HG03575 (cell line): Measurements from ENCODE around the gene FSTL5.

ENCODE experiments used
- ATAC-seq: cut with Tn5 transposase; IDR thresholded peaks from one replicate; pipeline ENCODE4 v1.9.1; 2021; ENCODE audit not compliant: unreplicated experiment, insufficient number of reproducible peaks, low FRiP score; ENCODE audit errors: extremely low read depth

FSTL5 gene

DNA sequence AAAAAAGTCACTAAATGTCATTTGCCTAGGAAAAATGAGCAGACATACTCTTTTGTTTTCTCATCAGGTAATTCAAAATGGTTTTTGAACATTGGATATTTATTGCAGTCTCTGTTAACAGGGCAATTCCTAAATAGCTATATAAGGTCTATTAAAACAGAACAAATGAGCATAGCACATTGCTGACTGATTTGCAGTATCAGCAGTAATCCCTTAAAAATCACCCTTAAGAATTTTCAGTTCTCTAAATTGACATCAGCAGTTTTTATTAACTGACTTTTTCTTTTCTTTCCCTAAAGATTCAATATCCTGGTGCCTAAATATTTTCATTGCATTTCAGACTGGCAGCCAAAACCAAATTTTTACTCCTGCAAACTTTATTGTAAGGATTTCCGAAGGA lies 270.2 kb downstream of the FSTL5 start:
- no peak for ATAC-seq

DNA sequence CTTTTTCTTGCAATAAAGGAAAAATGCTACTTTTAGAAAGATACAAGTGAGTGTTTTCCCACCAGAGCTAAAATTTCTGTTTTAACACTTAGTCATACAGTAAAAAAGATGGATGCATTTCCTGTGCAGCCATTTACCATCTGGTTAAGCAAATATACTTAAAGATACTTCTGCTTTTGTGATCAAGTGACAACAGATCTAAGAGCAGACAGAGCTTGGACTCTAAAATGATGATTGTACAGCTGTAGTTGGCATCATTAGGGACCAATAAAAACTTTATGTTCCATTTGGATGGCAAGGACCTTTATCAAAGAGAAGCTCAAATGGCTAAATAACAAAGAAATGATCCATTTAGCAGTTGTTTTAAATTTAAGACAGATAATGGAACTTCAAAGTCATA lies 270.8 kb downstream of the FSTL5 start:
- ATAC-seq, result no peak

DNA sequence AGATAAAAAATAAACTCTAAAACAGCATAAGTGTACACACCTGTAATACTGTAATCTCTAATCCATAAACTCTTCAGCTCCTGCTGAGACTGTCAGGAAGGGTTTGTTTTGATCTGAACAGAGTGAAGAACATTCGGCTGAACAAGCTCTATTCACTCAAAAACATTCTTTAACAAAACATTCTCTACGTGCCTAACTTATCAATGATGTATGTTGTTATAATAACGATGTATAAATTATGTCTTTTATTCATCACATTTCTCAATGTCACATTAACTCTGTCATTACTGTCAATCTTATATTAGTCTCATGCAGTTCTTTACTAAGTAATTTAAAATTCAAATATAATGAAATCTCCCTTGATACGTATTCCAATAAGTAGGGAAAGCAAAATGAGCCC lies 280.6 kb downstream of the FSTL5 start:
- no peak for ATAC-seq

DNA sequence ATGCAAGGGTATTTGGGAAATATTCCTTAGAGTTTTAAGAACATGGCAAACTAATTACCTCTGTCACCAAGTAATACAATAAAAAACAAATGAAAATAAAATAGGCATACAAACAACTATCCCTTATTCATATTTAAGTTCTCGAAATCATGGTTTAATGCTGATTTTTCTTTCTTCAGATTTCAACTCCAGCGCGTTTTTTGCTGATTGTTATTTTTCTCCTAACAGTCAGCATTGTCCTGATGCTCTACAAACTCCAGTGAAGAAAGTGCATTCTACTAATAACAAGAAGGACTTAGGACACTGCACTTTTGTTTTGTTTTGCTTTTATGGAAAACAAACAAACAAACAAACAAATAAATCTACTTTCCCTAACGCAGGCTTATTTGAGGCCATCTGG lies 282.4 kb downstream of the FSTL5 start:
- ATAC-seq, result no peak

DNA sequence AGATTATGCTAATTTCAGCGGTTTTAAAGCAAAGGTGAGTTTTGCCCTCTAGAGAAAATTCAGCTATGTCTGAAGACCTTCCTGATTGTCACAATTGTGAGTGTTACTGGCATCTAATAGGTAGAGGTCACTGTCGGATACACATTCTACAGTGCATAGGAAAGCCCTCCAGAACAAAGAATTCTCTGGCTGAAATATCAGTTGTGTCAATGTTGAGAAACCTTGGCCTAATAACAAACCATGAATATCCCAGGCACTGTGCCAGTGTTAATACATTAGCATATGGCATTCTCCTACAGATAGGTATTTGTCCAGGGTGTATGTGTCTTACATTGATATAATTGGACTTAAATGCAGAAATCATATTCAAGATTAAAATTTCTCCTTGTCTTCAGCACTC lies 294.3 kb downstream of the FSTL5 start:
- ATAC-seq, result no peak

DNA sequence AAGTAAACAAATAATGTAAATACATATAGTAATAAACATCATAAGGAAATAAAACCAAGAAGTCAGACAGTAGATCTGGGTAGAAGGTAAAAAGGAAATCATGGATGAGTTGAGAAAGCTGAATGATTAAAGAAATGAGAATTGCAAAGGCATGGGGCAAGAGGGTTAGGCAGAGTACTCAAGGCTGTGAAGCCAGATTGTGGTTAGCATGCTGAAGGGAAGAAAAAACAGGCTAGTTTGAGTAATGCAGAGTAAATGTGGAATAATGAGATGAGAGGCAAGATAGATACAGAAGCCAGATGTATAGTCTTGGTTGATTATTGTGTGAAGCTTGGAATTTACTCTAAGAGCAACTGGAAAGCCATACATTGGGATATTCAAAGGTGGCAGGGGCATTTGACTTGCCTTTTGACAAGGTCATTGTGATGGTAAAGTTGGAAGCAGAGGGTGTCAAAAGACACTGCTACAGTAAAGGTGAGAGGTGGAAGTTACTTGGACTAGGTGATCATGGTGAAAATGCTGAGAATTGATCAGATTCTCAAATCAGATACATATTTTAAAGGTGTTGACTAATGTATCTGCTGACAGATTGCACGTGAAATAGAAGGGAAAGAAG lies 307.0 kb downstream of the FSTL5 start:
- no peak for ATAC-seq

DNA sequence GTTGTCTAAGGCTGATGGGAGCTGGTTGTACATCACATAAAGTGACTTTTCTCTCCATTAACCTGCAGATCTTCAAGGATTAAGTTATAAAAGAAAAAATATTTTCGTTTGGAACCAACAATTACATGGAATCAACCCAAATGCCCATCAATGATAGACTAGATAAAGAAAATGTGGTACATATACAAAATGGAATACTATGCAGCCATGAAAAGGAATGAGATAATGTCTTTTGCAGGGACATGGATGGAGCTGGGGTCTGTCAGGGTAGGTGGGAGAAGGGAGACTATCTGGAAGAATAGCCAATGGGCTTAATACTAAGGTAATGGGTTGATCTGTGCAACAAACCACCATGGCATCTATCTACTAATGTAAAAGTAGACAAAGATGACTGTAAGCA lies 313.2 kb downstream of the FSTL5 start:
- ATAC-seq, result no peak

DNA sequence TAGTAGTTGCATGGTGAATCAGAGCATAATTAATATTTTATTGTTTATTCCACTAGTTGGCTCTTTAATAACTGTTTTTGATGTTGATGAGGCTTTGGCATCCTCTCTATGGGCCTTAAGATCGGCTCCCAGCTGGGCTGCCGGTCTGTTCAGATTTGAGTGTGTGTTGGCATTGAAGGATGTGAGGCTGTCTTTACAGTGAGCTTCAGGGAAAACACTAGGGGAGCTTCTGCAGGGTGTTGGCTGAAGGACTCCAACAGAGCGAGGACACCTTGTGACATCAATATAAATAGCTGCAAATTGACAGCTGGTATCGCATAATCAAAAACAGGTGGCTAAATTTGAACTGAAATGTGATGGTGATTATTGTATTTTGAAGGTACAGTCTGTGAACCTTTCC lies 322.0 kb downstream of the FSTL5 start:
- ATAC-seq, result no peak

DNA sequence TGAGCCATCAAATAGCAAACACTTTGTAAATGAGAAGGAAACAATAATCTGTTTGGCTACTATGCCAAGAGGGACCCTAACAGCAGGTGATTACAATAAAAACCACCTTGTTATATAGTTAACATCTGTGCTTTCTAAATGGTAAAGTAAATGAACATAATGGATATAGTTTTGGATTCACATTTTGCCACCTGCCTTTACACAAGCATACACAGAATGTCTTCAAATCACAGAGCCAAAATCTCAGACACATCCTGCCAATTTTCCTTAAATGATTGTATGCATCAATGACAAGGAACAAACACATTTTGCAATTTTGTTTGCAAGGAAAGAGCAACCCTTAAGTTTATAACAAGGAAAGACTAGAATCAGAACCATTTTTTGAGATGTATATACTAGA lies 334.2 kb downstream of the FSTL5 start:
- ATAC-seq, result no peak

DNA sequence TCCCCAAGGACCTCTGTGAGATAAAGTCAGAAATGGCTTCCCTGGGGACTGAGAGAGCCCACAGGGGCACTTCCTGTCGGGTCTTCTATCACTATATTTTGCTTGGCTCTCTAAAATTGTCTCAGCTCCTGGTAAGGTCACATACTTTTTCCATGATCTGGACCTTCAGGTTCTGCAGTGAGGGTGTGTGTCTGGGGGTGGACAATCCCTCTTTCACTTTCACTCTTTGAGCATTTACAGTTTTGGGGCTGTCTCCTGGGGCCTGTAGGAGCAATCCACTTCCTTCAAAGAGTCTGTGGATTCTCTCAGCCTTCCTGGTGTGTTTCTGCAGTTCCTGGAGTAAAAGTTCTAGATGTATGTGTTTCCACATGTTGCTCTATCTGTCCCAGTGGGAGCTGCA lies 335.7 kb downstream of the FSTL5 start:
- no peak for ATAC-seq

DNA sequence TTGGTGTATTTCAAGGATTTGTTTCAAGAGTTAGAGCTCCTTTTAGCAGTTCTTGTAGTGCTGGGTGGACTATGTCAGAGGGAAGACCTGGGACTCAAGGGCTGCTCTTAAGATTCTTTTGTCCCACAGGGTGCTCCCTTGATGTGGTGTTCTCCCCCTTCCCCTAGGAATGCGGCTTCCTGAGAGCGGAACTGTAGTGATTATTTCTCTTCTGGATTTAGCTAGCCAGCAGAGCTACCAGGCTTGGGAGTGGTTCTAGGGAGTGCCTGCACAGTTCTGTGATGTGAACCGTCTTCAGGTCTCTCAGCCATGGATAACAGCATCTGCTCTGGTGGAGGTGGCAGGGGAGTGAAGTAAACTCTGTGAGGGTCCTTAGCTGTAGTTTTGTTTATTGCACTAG lies 336.8 kb downstream of the FSTL5 start:
- ATAC-seq, result no peak

DNA sequence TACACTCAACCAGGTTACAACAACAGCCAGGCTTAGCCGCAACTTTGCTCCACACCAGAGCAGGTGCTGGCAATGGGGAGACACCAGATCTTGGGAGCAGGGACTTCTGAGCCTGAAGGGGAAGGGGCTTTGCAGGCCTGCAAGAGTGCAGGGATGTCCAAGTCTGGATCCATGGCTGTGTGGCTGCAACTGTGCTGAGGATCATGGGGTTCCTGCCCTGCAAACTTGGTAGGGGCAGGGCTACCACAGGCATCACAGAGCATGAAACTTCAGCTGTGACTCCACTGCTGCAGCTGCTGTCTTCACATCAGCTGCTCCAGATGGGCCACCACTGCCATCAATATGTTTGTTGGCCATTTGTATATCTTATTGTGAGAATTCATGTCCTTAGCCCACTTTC lies 340.4 kb downstream of the FSTL5 start:
- no peak for ATAC-seq

DNA sequence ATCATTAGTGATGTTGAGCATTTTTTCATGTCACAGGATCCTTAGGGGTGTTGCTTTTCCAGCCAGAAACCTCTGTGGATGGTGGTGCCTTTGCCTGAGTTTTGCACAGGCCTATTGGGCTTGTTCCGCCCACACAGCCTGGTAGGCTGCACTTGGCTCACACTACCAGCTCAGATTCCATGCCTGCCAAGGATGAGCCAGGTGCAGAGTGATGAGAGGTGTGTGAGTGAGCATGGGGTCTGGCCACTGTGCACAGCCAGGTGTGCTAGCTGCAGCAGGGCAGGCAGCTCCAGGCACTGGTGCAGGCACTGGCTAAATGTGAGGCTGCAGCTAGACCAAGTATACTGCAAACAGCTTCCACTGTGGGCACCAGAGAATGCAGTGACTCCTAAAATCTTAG lies 341.6 kb downstream of the FSTL5 start:
- ATAC-seq, result no peak

DNA sequence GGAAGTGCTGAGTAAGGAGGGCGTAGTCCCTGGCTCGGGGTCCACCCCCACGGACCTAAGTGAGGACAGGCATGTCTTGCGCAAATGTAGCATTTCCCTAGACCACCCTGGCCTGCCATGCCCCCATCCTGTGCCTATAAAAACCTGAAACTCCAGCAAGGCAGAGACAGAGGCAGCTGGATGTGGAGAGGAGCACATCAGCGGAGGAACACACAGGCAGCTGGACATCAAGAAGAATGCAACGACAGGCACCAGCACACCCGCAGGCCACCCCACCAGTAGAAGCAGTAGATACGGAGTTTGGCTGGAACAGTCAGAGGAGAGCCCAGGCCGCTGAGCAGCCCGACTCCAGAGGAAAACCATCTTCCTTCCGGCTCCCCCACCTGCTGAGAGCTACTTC lies 345.9 kb downstream of the FSTL5 start:
- no peak for ATAC-seq

DNA sequence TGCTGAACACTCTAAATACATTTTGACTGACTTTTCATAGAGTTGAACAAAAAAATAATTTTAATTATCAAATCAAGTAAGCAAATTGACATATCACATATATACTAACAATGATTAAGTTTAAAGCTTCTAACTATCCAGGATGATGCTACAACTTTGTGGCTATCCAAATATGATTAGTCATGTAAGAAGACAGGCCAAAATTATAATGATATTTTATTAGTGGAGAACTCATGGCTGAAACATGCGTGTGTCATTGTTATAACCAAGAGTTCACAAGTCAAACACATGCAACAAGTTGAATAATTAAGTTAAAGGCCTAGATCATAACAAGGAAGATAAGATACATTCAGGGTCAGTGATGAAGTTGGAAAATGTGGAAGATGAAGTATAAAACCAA lies 346.8 kb downstream of the FSTL5 start:
- no peak for ATAC-seq

DNA sequence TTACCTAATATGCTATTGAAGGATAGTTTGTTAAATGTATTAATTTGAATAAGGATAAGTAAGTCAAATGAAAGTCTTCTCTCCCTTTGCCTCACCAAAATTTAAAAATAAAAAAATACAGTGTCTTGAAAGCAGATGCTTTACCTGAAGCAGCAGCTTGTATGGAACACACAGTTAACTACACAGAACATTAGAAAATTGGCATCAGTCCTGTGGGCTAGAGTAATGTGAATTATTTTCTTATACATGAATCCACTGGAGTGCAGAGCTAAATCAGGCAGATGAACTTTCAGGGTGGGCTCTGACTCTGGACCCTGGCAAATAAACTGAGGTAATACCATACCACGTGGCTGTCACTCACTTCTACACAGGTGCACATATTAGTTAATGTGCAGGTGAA lies 348.0 kb downstream of the FSTL5 start:
- no peak for ATAC-seq

DNA sequence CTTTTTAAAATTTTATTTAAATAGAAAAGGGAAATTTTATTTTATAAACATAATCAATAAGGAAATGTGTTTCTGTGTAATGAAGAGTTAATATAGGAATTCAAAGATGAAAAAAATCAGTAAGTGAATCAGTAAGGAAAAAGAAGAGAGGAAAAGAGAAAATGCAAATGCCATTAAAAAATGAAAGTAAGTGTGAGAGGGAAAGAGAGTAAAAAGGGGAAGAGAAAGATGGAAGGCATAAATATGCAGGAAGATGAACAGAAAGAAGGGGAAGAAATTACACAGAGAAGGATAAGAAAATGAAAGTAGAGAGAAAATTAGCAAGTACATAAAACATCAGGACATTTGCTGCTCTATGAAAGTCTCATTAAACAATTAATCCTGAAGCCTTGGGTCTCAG lies 349.9 kb downstream of the FSTL5 start:
- ATAC-seq, result no peak

DNA sequence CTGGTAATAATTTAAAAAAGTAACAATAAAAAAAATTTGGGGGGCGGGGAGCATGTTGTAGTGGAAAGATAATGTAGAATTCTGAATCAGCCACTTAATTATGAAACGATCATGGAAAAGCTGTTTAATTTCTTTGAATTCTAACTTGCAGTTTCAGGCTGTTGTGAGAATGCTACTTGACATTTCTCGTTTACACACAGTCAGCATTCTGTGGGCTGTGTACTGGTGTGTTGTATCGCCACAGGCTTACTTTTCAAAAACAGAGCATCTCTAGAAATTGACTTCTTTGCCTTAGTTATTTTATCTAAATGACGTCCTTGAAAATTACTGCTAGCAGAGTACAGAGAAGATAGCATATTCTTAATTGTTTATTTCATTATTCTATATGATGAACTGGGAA lies 350.4 kb downstream of the FSTL5 start:
- no peak for ATAC-seq

DNA sequence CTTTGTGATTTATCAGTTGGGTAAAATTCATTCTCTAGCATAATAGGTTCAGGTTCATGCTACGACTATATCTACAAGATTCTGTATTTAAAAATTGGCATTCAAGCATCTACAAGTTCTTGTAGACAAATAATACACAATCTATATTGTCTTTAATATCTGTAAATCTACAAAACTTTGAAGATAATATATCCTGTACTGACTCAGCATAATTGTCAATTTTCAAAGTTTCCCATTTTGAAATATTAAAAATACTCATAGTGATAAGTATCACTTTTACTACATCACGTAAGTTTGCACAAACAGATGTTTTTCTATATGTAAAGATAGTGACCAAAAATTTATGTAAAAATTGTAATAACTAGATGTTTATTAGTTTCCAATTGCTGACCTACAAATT lies 360.6 kb downstream of the FSTL5 start:
- no peak for ATAC-seq

DNA sequence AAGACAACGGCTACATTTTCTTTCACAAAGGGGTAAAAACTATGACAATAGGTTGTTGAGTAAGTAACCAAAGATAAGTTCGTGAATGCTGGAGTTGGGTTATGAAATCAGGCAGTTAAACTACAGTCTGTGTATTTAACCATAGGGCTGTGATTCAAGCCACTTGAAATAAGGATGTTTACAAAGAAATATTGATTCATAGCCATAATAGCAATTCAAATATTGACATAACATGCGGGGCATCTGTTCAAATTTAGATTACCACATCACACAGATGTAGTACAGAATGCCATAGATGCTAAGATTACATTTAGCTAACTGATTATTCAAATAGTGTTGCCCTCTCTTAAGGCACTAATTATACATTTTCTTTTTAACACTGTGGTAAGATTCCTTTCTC lies 364.1 kb downstream of the FSTL5 start:
- ATAC-seq, result no peak

DNA sequence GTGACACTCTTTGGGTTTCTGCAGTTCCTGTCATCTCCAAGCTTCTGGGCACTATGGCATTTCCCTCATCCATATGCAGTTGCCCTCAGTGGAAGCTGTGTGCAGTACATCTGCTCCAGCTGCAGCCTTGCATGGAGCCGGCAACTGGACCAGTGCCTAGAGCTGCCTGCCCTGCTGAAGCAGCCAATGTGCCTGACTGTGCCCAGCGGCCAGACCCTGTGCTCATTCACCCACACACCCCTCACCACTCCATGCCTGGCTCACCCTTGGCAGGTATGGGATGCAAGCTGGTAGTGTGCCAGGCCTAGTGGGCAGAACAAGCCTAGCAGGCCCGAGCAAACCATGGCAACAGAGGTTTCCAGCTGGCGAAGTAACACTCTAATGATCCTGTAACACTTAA lies 370.8 kb downstream of the FSTL5 start:
- ATAC-seq, result no peak
